GM18511 (cell line): ENCODE results near the gene FLYWCH2.

ENCODE experiments used
- ATAC-seq: cut with Tn5 transposase; IDR thresholded peaks from one replicate; pipeline ENCODE4 v1.9.1; 2021; ENCODE audit warnings: mild to moderate bottlenecking, moderate library complexity; ENCODE audit not compliant: unreplicated experiment

Gene FLYWCH2

GRCh38 chr16:2853531-2854073 is 29.4 kb upstream of the FLYWCH2 start:
- no peak for ATAC-seq

GRCh38 chr16:2854700-2855309 is 28.2 kb upstream of the FLYWCH2 start:
- no peak for ATAC-seq

GRCh38 chr16:2855536-2855935 is 27.5 kb upstream of the FLYWCH2 start:
- ATAC-seq: no peak

GRCh38 chr16:2856061-2856670 is 26.8 kb upstream of the FLYWCH2 start:
- ATAC-seq: no peak

GRCh38 chr16:2856686-2857450 is 26.1 kb upstream of the FLYWCH2 start:
- ATAC-seq: no peak

GRCh38 chr16:2857451-2858244 is 25.4 kb upstream of the FLYWCH2 start, which contains the start of gene PRSS22:
Gene PRSS22, minus strand, starts transcription at chr16:2858170. Its CDS starts 66 bp downstream, at chr16:2858104.
- ATAC-seq: no peak

- ATAC-seq: no peak
Observed at GRCh38 chr16:2858245-2859025, 24.6 kb upstream of the FLYWCH2 start.

- ATAC-seq: no peak
Observed at GRCh38 chr16:2859686-2860265, 23.2 kb upstream of the FLYWCH2 start.

GRCh38 chr16:2860826-2861567 is 22.0 kb upstream of the FLYWCH2 start:
- ATAC-seq: no peak

GRCh38 chr16:2865651-2866050 is 17.4 kb upstream of the FLYWCH2 start:
- ATAC-seq: no peak

- no peak for ATAC-seq
Observed at GRCh38 chr16:2866431-2866830, 16.6 kb upstream of the FLYWCH2 start.

GRCh38 chr16:2867661-2867986 is 15.4 kb upstream of the FLYWCH2 start:
- peak; percentile 24 for ATAC-seq

- ATAC-seq: peak; percentile 92
Observed at GRCh38 chr16:2867987-2868789, 14.8 kb upstream of the FLYWCH2 start.

- no peak for ATAC-seq
Observed at GRCh38 chr16:2871926-2872325, 11.1 kb upstream of the FLYWCH2 start.

GRCh38 chr16:2874032-2874911 is 8.7 kb upstream of the FLYWCH2 start:
- ATAC-seq: no peak

- peak; percentile 59 for ATAC-seq
Observed at GRCh38 chr16:2874912-2875362, 8.1 kb upstream of the FLYWCH2 start.

- ATAC-seq: no peak
Observed at GRCh38 chr16:2879854-2880508, 3.0 kb upstream of the FLYWCH2 start.
